Central memory CD8-positive, alpha-beta T cell (primary cell): ENCODE results near the gene LRRC2.
"Not testable (repeated sequence)": the region's sequence is repeated elsewhere in the genome, so short reads cannot be mapped to it uniquely, and the experiment has no call there.

Source experiments
- ATAC-seq: fragments of 150-1000 bp; cut with Tn5 transposase; replicated peaks from 2 replicates; pipeline ENCODE4 v1.10.0; 2022; ENCODE audit warnings: mild to moderate bottlenecking, moderate FRiP score, moderate number of reproducible peaks; ENCODE audit not compliant: poor library complexity, severe bottlenecking; ENCODE audit errors: extremely low read depth
- DNase-seq, 2 donors: peaks; one replicate each; pipeline ENCODE4 v3.0.0; 2021; ENCODE audit warnings: low spot score in 2 of 2
- H3K27ac Mint-ChIP-seq: one replicate; pipeline ENCODE4 v1.8.0; 2022; ENCODE audit warnings: low read depth, mild to moderate bottlenecking, moderate library complexity, mixed read lengths
- H3K27me3 Mint-ChIP-seq: one replicate; pipeline ENCODE4 v1.8.0; 2022; ENCODE audit warnings: mixed read lengths
- H3K36me3 Mint-ChIP-seq: one replicate; pipeline ENCODE4 v1.8.0; 2022; ENCODE audit warnings: mild to moderate bottlenecking, moderate library complexity, mixed read lengths; ENCODE audit not compliant: insufficient read depth
- H3K4me1 Mint-ChIP-seq: one replicate; pipeline ENCODE4 v1.8.0; 2022; ENCODE audit warnings: mixed read lengths
- H3K4me3 Mint-ChIP-seq: one replicate; pipeline ENCODE4 v1.8.0; 2022; ENCODE audit warnings: mild to moderate bottlenecking, moderate library complexity, mixed read lengths
- H3K9me3 Mint-ChIP-seq: one replicate; pipeline ENCODE4 v1.8.0; 2022; ENCODE audit warnings: mixed read lengths

Gene LRRC2

DNA sequence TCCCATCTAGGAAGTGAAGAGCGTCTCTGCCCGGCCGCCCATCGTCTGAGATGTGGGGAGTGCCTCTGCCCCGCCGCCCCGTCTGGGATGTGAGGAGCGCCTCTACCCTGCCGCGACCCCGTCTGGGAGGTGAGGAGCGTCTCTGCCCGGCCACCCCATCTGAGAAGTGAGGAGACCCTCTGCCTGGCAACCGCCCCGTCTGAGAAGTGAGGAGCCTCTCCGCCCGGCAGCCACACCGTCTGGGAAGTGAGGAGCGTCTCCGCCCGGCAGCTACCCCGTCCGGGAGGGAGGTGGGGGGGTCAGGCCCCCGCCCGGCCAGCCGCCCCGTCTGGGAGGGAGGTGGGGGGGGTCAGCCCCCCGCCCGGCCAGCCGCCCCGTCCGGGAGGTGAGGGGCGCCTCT, 71.6 kb downstream of the LRRC2 start:
- peaks cover 14% of the 10 kb centered on the region for H3K4me1 Mint-ChIP-seq
- H3K36me3 Mint-ChIP-seq, H3K27ac Mint-ChIP-seq, H3K4me3 Mint-ChIP-seq, DNase-seq, ATAC-seq, H3K27me3 Mint-ChIP-seq, H3K9me3 Mint-ChIP-seq: not testable (repeated sequence)

GRCh38 chr3:46492890-46493547, 73.1 kb downstream of the LRRC2 start:
- H3K4me1 Mint-ChIP-seq: peaks cover 17% of the 10 kb centered on the region
- no peaks in the 10 kb centered on the region for H3K9me3 Mint-ChIP-seq
- no peaks in the 10 kb centered on the region for H3K27me3 Mint-ChIP-seq
- DNase-seq: no peak
- no peak for ATAC-seq
- peaks cover 7% of the 10 kb centered on the region for H3K36me3 Mint-ChIP-seq
- no peak overlapping the region for H3K4me3 Mint-ChIP-seq
- H3K27ac Mint-ChIP-seq: no peak overlapping the region

DNA sequence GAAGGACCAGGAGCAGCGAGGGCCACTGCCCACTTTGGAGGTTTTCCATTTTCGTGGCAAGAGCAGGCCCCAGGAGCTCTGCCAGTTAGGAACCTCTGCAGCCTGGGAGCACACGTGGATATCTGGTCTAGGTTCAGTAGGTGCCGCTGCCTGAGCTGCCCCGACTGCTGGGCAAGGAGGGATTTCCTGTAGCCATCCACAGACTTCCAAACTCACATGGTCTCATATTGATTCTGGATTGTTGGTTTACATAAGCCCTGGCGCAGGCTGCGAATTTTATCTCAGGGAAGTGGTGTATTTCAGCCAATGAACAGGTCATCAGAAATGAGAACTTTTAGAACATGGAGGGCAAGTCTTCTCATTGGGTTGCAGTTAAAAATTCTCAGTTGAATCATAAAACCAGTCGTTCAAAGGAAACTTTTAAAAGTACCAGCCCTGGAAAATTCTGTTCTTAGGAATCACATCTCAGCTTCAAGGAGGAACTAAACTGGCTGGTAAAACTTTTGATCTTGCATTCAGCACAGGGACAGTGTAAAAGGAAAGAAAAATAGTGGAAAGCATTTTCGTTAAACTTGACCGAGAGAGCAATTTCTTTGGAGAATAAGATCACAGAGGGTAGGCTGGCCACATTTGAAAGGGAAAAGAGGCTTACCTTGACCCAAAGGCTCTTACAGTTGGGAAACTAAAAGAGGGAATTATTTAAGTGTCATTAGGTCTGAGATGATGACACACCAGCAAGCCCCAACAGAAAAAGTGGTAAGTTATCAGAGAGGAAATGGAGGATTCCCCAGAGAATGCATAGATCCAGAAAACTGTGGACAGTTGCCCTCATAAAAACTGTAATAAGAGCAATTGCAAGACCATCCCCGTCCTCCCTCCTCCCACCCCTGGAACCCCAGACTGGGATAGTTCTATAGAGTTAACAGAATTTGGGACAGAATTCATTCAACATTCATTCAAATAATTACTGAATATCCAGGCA, 74.7 kb downstream of the LRRC2 start:
- no peak for DNase-seq
- Mint-ChIP-seq H3K4me3 (no peak overlapping the region), H3K27me3 (no peaks in the 10 kb centered on the region), H3K27ac (no peak overlapping the region), H3K9me3 (no peaks in the 10 kb centered on the region), H3K36me3 (peaks cover 7% of the 10 kb centered on the region), H3K4me1 (peaks cover 17% of the 10 kb centered on the region)
- no peak for ATAC-seq

GRCh38 chr3:46490338-46491084, 75.6 kb downstream of the LRRC2 start:
- peaks cover 17% of the 10 kb centered on the region for H3K4me1 Mint-ChIP-seq
- H3K36me3 Mint-ChIP-seq: peaks cover 7% of the 10 kb centered on the region
- H3K4me3 Mint-ChIP-seq: no peak overlapping the region
- DNase-seq (no peak), ATAC-seq (no peak)
- H3K9me3 Mint-ChIP-seq: no peaks in the 10 kb centered on the region
- no peaks in the 10 kb centered on the region for H3K27me3 Mint-ChIP-seq
- no peak overlapping the region for H3K27ac Mint-ChIP-seq

GRCh38 chr3:46489875-46490274, 76.2 kb downstream of the LRRC2 start:
- H3K4me1 Mint-ChIP-seq: peaks cover 17% of the 10 kb centered on the region
- no peaks in the 10 kb centered on the region for H3K9me3 Mint-ChIP-seq
- ATAC-seq: no peak
- no peak overlapping the region for H3K27ac Mint-ChIP-seq
- peaks cover 7% of the 10 kb centered on the region for H3K36me3 Mint-ChIP-seq
- no peak for DNase-seq
- no peaks in the 10 kb centered on the region for H3K27me3 Mint-ChIP-seq
- H3K4me3 Mint-ChIP-seq: no peak overlapping the region

DNA sequence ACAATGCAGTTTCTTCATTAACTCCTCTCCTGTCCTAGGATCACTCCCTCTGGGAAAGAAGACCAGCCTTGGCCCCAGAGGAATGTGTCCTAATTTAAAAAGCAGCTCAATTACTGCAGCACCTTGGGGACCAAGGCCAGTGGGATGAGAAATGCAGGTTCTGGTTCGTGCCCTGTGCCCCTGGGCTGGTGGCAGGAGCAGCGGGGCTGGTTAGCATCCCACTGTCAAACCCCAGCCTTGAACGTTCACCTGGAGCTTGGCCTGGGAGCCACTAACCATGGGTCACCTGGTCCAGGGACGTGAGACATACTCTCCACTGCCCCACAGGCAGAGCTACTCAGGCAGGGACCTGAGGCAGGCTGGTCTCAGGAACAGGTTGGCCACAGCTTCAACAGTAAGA, 76.7 kb downstream of the LRRC2 start:
- H3K4me3 Mint-ChIP-seq: peak overlapping the region; percentile 59
- DNase-seq (no peak), ATAC-seq (no peak)
- no peaks in the 10 kb centered on the region for H3K27me3 Mint-ChIP-seq
- H3K9me3 Mint-ChIP-seq: no peaks in the 10 kb centered on the region
- H3K4me1 Mint-ChIP-seq: peaks cover 17% of the 10 kb centered on the region
- H3K36me3 Mint-ChIP-seq: peaks cover 7% of the 10 kb centered on the region
- no peak overlapping the region for H3K27ac Mint-ChIP-seq

- DNase-seq (peak; percentile 87 to 92), ATAC-seq (peak; percentile 95)
- H3K27ac Mint-ChIP-seq: peak overlapping the region; percentile 49
- H3K27me3 Mint-ChIP-seq: no peaks in the 10 kb centered on the region
- H3K9me3 Mint-ChIP-seq: no peaks in the 10 kb centered on the region
- H3K4me3 Mint-ChIP-seq: peak overlapping the region; percentile 59
- H3K4me1 Mint-ChIP-seq: peaks cover 17% of the 10 kb centered on the region
- H3K36me3 Mint-ChIP-seq: peaks cover 7% of the 10 kb centered on the region
These were observed 77.3 kb downstream of the LRRC2 start for GRCh38 chr3:46488735-46489361.

- Mint-ChIP-seq H3K27me3 (peaks cover 15% of the 10 kb centered on the region), H3K4me3 (no peak overlapping the region)
- DNase-seq: no peak
These were observed 80.3 kb downstream of the LRRC2 start for GRCh38 chr3:46485779-46486175.

GRCh38 chr3:46484911-46485778, 81.0 kb downstream of the LRRC2 start:
- no peak overlapping the region for H3K27ac Mint-ChIP-seq
- DNase-seq (no peak), ATAC-seq (no peak)
- H3K4me3 Mint-ChIP-seq: no peak overlapping the region
- peaks cover 14% of the 10 kb centered on the region for H3K4me1 Mint-ChIP-seq
- peaks cover 7% of the 10 kb centered on the region for H3K36me3 Mint-ChIP-seq
- peaks cover 21% of the 10 kb centered on the region for H3K27me3 Mint-ChIP-seq
- H3K9me3 Mint-ChIP-seq: no peaks in the 10 kb centered on the region

More at GRCh38 chr3:46485779-46486175, 80.3 kb downstream of the LRRC2 start:
- H3K27ac Mint-ChIP-seq: no peak overlapping the region
- no peak for ATAC-seq
- peaks cover 7% of the 10 kb centered on the region for H3K36me3 Mint-ChIP-seq
- no peaks in the 10 kb centered on the region for H3K9me3 Mint-ChIP-seq
- H3K4me1 Mint-ChIP-seq: peaks cover 17% of the 10 kb centered on the region

DNA sequence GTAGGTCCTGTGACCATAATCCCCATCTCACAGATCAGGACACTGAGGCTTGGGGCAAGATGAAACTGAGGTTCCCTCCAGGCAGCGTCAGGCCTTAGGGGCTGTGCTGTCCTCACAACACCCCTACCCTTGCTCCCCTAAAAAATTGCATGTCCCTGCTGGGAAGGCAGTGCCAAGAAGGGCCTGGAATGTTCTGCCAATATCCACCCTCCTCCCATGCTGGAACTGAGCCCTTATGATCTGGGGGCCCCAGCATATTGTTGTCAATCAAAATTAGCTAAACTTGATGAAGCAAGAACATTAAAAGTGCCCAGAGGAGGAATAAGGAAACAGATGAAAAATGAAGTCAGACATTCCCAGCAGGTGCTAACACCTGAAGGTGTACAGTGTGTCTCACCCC, 81.7 kb downstream of the LRRC2 start:
- no peak overlapping the region for H3K27ac Mint-ChIP-seq
- H3K27me3 Mint-ChIP-seq: peaks cover 28% of the 10 kb centered on the region
- H3K4me1 Mint-ChIP-seq: peaks cover 10% of the 10 kb centered on the region
- peaks cover 7% of the 10 kb centered on the region for H3K36me3 Mint-ChIP-seq
- no peak for ATAC-seq
- DNase-seq: no peak
- no peaks in the 10 kb centered on the region for H3K9me3 Mint-ChIP-seq
- H3K4me3 Mint-ChIP-seq: no peak overlapping the region

DNA sequence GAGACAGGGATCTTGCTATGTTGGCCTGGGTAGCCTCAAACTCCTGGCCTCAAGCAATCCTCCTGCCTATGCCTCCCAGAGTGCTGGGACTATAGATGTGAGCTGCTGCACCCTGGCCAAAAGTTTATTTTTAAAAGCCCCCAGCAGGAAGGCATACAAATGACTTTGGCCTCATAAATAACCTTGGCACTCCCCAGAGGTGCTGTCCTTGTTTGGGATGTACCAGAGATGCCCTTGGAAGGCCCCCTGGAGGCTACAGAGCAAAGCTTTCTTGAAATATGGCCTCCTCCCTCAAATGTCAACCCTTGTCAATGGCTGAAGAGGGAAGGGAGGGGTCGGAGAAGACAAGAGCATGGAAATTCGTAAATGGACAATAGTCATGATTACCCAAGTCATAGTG, 82.3 kb downstream of the LRRC2 start:
- ATAC-seq: no peak
- Mint-ChIP-seq H3K36me3 (peaks cover 2% of the 10 kb centered on the region), H3K27ac (no peak overlapping the region), H3K9me3 (no peaks in the 10 kb centered on the region), H3K27me3 (peaks cover 34% of the 10 kb centered on the region), H3K4me1 (peaks cover 5% of the 10 kb centered on the region), H3K4me3 (no peak overlapping the region)
- no peak for DNase-seq
